AG09309 (cell line): ENCODE data around the gene TXNRD2.

Source experiments
- DNase-seq: peaks from one replicate; pipeline ENCODE4 v3.0.0-alpha.2; 2010; ENCODE audit warnings: low read depth
- H3K4me3 ChIP-seq: 2 replicates; pipeline ENCODE4 v1.5.1; 2011; ENCODE audit warnings: mild to moderate bottlenecking, low read depth, low read length, moderate library complexity; ENCODE audit not compliant: control insufficient read depth
- CTCF ChIP-seq: IDR thresholded peaks from 2 replicates; pipeline ENCODE4 v1.5.1; 2011; ENCODE audit warnings: mild to moderate bottlenecking, low read depth, low read length, inconsistent platforms; ENCODE audit not compliant: insufficient read depth, control insufficient read depth; ENCODE audit errors: missing control alignments

The TXNRD2 gene

GRCh38 chr22:19827341-19828034, 114.1 kb downstream of the TXNRD2 start:
- no peak overlapping the region for H3K4me3 ChIP-seq
- TF ChIP-seq CTCF = no peak
- no peak for DNase-seq

GRCh38 chr22:19826619-19826950, 115.0 kb downstream of the TXNRD2 start:
- TF ChIP-seq CTCF = no peak
- no peak for DNase-seq
- no peak overlapping the region for H3K4me3 ChIP-seq

- DNase-seq = no peak
- H3K4me3 ChIP-seq = no peak overlapping the region
- TF ChIP-seq CTCF = no peak
These were observed 115.6 kb downstream of the TXNRD2 start for GRCh38 chr22:19825904-19826618.
